Measurements from ENCODE around the gene OBP2A.
"Not testable (repeated sequence)": the region's sequence is repeated elsewhere in the genome, so short reads cannot be mapped to it uniquely, and the experiment has no call there.

OBP2A gene

DNA sequence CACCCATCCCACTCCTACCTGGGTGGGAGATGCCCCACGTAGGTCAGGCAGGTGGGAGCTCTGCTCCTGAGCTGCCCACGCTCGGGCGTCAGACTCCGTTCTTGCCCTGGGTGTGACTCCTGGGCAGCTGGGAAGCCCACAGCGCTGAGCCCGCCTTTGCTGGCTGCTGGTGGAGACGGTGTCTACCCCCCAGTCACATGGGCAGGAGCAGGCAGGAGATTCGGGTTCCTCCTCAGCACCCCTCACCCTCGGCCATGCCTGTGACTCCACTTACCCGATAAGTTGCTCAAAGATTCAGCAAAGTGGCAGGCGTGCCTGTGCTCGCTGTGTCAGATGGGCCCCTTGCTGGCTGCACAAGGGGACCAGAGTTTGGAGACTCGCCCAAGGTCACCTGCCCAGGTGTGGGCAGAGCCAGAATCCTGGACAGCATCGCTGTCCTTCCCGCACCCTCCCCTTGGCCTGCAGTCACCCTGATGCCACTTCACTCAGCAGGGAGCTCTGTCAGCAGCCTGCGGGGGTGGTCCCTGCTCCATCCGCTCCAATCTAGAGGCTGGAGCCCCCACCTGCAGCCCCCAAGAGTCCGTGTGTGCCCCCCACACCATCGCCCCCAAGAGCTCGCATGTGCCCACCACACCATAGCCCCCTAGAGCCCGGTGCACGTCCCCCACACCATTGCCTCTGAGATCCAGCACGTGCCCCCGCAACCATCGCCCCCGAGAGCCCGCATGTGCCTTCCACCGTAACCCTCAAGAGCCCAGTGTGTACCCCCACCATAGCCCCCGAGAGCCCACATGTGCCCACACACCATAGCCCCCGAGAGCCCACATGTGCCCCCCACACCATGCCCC lies 20.5 kb upstream of the OBP2A start:
- TF ChIP-seq, protein P1, sequence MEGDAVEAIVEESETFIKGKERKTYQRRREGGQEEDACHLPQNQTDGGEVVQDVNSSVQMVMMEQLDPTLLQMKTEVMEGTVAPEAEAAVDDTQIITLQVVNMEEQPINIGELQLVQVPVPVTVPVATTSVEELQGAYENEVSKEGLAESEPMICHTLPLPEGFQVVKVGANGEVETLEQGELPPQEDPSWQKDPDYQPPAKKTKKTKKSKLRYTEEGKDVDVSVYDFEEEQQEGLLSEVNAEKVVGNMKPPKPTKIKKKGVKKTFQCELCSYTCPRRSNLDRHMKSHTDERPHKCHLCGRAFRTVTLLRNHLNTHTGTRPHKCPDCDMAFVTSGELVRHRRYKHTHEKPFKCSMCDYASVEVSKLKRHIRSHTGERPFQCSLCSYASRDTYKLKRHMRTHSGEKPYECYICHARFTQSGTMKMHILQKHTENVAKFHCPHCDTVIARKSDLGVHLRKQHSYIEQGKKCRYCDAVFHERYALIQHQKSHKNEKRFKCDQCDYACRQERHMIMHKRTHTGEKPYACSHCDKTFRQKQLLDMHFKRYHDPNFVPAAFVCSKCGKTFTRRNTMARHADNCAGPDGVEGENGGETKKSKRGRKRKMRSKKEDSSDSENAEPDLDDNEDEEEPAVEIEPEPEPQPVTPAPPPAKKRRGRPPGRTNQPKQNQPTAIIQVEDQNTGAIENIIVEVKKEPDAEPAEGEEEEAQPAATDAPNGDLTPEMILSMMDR (conservative IDR thresholded peaks at IDR 0.05; ENCODE audit: low read depth, low read length), result no peak
- H3K9ac ChIP-seq, result no peak overlapping the region
- H3K4me1 ChIP-seq (ENCODE audit: low read depth, poor library complexity, severe bottlenecking), result no peaks in the 10 kb centered on the region
- H2AFZ ChIP-seq (ENCODE audit: low read depth), result no peak overlapping the region
- no peaks in the 10 kb centered on the region for H4K20me1 ChIP-seq (ENCODE audit: insufficient read depth)
- no peak overlapping the region for H3K27ac ChIP-seq
- H3K4me3 ChIP-seq (IDR thresholded peaks at IDR 0.05; ENCODE audit: insufficient read depth, low read depth, low read length), result no peak overlapping the region
- H3K79me2 ChIP-seq (ENCODE audit: insufficient read depth, low read depth), result no peaks in the 10 kb centered on the region
- H3K36me3 ChIP-seq (ENCODE audit: insufficient read depth), result no peaks in the 10 kb centered on the region
- H3K4me2 ChIP-seq, result no peak overlapping the region
- H3K27me3 ChIP-seq (ENCODE audit: insufficient read depth, low read depth), result peaks cover 53% of the 10 kb centered on the region

- TF ChIP-seq, protein P1 (conservative IDR thresholded peaks at IDR 0.05; ENCODE audit: low read depth, low read length), result no peak
- Histone ChIP-seq H3K4me2 (no peak overlapping the region), H3K27ac (no peak overlapping the region), H3K27me3 (ENCODE audit: insufficient read depth, low read depth) (peaks cover 51% of the 10 kb centered on the region), H4K20me1 (ENCODE audit: insufficient read depth) (no peaks in the 10 kb centered on the region), H3K9ac (no peak overlapping the region), H3K36me3 (ENCODE audit: insufficient read depth) (no peaks in the 10 kb centered on the region), H3K79me2 (ENCODE audit: insufficient read depth, low read depth) (no peaks in the 10 kb centered on the region), H3K4me3 (IDR thresholded peaks at IDR 0.05; ENCODE audit: insufficient read depth, low read depth, low read length) (no peak overlapping the region), H2AFZ (ENCODE audit: low read depth) (no peak overlapping the region), H3K4me1 (ENCODE audit: low read depth, poor library complexity, severe bottlenecking) (no peaks in the 10 kb centered on the region)
Observed at GRCh38 chr9:135526089-135526729, 19.7 kb upstream of the OBP2A start.

GRCh38 chr9:135526730-135527571 lies 19.0 kb upstream of the OBP2A start:
- no peak overlapping the region for H3K4me2 ChIP-seq
- H3K79me2 ChIP-seq (ENCODE audit: insufficient read depth, low read depth), result no peaks in the 10 kb centered on the region
- no peaks in the 10 kb centered on the region for H3K36me3 ChIP-seq (ENCODE audit: insufficient read depth)
- TF ChIP-seq, protein P1 (conservative IDR thresholded peaks at IDR 0.05; ENCODE audit: low read depth, low read length), result no peak
- H3K27me3 ChIP-seq (ENCODE audit: insufficient read depth, low read depth), result peaks cover 49% of the 10 kb centered on the region
- H3K4me3 ChIP-seq (IDR thresholded peaks at IDR 0.05; ENCODE audit: insufficient read depth, low read depth, low read length), result no peak overlapping the region
- no peaks in the 10 kb centered on the region for H4K20me1 ChIP-seq (ENCODE audit: insufficient read depth)
- H3K27ac ChIP-seq, result no peak overlapping the region
- no peak overlapping the region for H3K9ac ChIP-seq
- no peak overlapping the region for H2AFZ ChIP-seq (ENCODE audit: low read depth)
- H3K4me1 ChIP-seq (ENCODE audit: low read depth, poor library complexity, severe bottlenecking), result no peaks in the 10 kb centered on the region

GRCh38 chr9:135528842-135529435 lies 17.0 kb upstream of the OBP2A start:
- not testable (repeated sequence) for H2AFZ ChIP-seq (ENCODE audit: low read depth)

More at GRCh38 chr9:135528842-135529435, 17.0 kb upstream of the OBP2A start:
- H4K20me1 ChIP-seq (ENCODE audit: insufficient read depth); H3K79me2 ChIP-seq (ENCODE audit: insufficient read depth, low read depth); H3K4me1 ChIP-seq (ENCODE audit: low read depth, poor library complexity, severe bottlenecking); H3K9ac ChIP-seq; H3K4me3 ChIP-seq (IDR thresholded peaks at IDR 0.05; ENCODE audit: insufficient read depth, low read depth, low read length); H3K27ac ChIP-seq; H3K36me3 ChIP-seq (ENCODE audit: insufficient read depth); H3K4me2 ChIP-seq: not testable (repeated sequence)
- peaks cover 42% of the 10 kb centered on the region for H3K27me3 ChIP-seq (ENCODE audit: insufficient read depth, low read depth)
